MM.1S (cell line): Measurements from ENCODE around the gene AEBP1.

ENCODE experiments used
- DNase-seq: peaks from one replicate; pipeline ENCODE4 v3.0.0-alpha.2; 2015
- H2AFZ ChIP-seq: fragments of 300-600 bp; sonication (generic); 2 replicates; pipeline ENCODE4 v1.6.0; 2016; ENCODE audit warnings: antibody characterized with exemption, low read length
- H3F3A ChIP-seq: fragments of 300-600 bp; sonication (generic); 2 replicates; pipeline ENCODE4 v1.6.1; 2016; ENCODE audit warnings: mild to moderate bottlenecking, antibody characterized with exemption, low read length, moderate library complexity, mixed read lengths; ENCODE audit not compliant: insufficient read depth
- H3K27ac ChIP-seq: fragments of 300-600 bp; sonication (generic); 2 replicates; pipeline ENCODE4 v1.5.1; 2016; ENCODE audit warnings: mild to moderate bottlenecking, low read length
- H3K27me3 ChIP-seq: fragments of 300-600 bp; sonication (generic); replicated peaks from 2 replicates; pipeline ENCODE4 v1.6.0; 2016; ENCODE audit warnings: low read length; ENCODE audit not compliant: insufficient read depth
- H3K36me3 ChIP-seq: fragments of 300-600 bp; sonication (generic); replicated peaks from 2 replicates; pipeline ENCODE4 v1.6.1; 2016; ENCODE audit warnings: mild to moderate bottlenecking, low read length, mixed read lengths; ENCODE audit not compliant: insufficient read depth
- H3K4me1 ChIP-seq: fragments of 300-600 bp; sonication (generic); 2 replicates; pipeline ENCODE4 v1.6.1; 2016; ENCODE audit warnings: low read length, mixed read lengths
- H3K4me2 ChIP-seq: fragments of 300-600 bp; sonication (generic); 2 replicates; pipeline ENCODE4 v1.6.0; 2016; ENCODE audit warnings: low read depth, low read length
- H3K4me3 ChIP-seq: fragments of 300-600 bp; sonication (generic); 2 replicates; pipeline ENCODE4 v1.5.1; 2016; ENCODE audit warnings: low read length, mixed read lengths
- H3K79me2 ChIP-seq: fragments of 300-600 bp; sonication (generic); 2 replicates; pipeline ENCODE4 v1.6.1; 2016; ENCODE audit warnings: mixed run types, low read length, mixed read lengths
- H3K9ac ChIP-seq: fragments of 300-600 bp; sonication (generic); 2 replicates; pipeline ENCODE4 v1.6.1; 2016; ENCODE audit warnings: low read length, mixed read lengths
- H3K9me2 ChIP-seq: fragments of 300-600 bp; sonication (generic); replicated peaks from 2 replicates; pipeline ENCODE4 v1.6.1; 2016; ENCODE audit warnings: mild to moderate bottlenecking, low read length, mixed read lengths; ENCODE audit not compliant: insufficient read depth
- H3K9me3 ChIP-seq: fragments of 300-600 bp; sonication (generic); replicated peaks from 2 replicates; pipeline ENCODE4 v1.6.1; 2016; ENCODE audit warnings: mild to moderate bottlenecking, low read length, mixed read lengths; ENCODE audit not compliant: insufficient read depth
- H4K20me1 ChIP-seq: fragments of 300-600 bp; sonication (generic); 2 replicates; pipeline ENCODE4 v1.6.1; 2016; ENCODE audit warnings: mild to moderate bottlenecking, low read length, moderate library complexity, mixed read lengths; ENCODE audit not compliant: insufficient read depth
- EZH2 ChIP-seq: fragments of 300-600 bp; sonication (generic); optimal IDR thresholded peaks from 2 replicates; pipeline ENCODE3; 2017; ENCODE audit warnings: low read depth, mild to moderate bottlenecking, antibody characterized with exemption, low read length, mixed read lengths
- EZH2phosphoT487 ChIP-seq: fragments of 300-600 bp; sonication (generic); IDR thresholded peaks from 2 replicates; pipeline ENCODE4 v1.6.1; 2018; ENCODE audit warnings: antibody characterized with exemption, low read length
- TF ChIP-seq, protein P1 (sequence below): fragments of 300-600 bp; sonication (generic); IDR thresholded peaks from 2 replicates; pipeline ENCODE4 v1.5.1; 2016; ENCODE audit warnings: antibody characterized with exemption, low read length, mixed read lengths

Gene AEBP1

DNA sequence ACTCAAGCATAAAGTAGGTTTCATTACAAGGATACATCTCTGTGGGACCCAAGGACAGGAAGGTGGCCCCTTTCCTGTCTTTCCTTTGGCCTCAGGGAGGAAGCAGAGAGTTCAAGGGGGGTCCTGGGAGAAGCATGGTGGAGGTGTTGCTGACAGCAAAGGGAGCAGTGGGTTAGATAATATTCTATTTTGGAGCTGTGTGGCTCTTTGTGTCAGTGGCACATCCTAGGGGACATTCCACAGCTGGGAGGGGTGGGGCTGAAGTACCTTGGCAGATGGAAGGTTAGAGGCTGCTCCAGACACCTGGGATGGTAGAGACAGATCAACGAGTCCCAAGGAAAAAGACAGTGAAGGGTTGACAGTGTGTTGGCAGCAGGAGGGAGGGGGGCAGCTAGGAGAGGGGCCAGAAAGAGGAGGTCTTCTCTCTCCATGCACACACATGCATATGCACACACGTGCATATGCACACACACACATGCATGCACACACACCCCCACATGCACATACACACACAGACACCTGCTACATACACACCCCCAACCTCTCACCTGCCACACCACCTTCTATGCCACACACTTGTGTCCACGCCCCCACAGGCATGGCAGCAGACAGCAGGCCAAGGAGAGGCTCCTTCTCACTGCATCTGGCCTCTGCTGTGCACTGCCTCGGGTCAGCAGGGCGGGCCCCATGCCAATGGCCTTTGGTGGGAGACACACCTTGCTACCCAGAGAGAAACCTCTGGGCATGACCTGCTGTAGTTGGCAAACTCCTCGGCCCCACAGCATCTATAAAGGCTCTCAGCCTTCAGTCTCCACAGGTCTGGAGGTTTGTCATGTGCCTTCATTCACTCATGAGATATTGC is 24.8 kb downstream of the AEBP1 start:
- H3K36me3 ChIP-seq: no peaks in the 10 kb centered on the region
- H3K27me3 ChIP-seq: no peaks in the 10 kb centered on the region
- no peaks in the 10 kb centered on the region for H3K9me3 ChIP-seq
- no peak overlapping the region for H3K9ac ChIP-seq
- no peak overlapping the region for H3K4me3 ChIP-seq
- H3K27ac ChIP-seq: no peak overlapping the region
- H4K20me1 ChIP-seq: no peaks in the 10 kb centered on the region
- TF ChIP-seq EZH2phosphoT487: no peak
- no peak for TF ChIP-seq EZH2
- TF ChIP-seq, protein P1, sequence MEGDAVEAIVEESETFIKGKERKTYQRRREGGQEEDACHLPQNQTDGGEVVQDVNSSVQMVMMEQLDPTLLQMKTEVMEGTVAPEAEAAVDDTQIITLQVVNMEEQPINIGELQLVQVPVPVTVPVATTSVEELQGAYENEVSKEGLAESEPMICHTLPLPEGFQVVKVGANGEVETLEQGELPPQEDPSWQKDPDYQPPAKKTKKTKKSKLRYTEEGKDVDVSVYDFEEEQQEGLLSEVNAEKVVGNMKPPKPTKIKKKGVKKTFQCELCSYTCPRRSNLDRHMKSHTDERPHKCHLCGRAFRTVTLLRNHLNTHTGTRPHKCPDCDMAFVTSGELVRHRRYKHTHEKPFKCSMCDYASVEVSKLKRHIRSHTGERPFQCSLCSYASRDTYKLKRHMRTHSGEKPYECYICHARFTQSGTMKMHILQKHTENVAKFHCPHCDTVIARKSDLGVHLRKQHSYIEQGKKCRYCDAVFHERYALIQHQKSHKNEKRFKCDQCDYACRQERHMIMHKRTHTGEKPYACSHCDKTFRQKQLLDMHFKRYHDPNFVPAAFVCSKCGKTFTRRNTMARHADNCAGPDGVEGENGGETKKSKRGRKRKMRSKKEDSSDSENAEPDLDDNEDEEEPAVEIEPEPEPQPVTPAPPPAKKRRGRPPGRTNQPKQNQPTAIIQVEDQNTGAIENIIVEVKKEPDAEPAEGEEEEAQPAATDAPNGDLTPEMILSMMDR: no peak
- H2AFZ ChIP-seq: no peak overlapping the region
- H3K9me2 ChIP-seq: no peaks in the 10 kb centered on the region
- no peaks in the 10 kb centered on the region for H3K79me2 ChIP-seq
- H3F3A ChIP-seq: no peaks in the 10 kb centered on the region
- DNase-seq: no peak
- H3K4me2 ChIP-seq: no peak overlapping the region
- 0 out of 2 replicates have a peak, but pooled peaks cover under 1% of the 10 kb centered on the region for H3K4me1 ChIP-seq

DNA sequence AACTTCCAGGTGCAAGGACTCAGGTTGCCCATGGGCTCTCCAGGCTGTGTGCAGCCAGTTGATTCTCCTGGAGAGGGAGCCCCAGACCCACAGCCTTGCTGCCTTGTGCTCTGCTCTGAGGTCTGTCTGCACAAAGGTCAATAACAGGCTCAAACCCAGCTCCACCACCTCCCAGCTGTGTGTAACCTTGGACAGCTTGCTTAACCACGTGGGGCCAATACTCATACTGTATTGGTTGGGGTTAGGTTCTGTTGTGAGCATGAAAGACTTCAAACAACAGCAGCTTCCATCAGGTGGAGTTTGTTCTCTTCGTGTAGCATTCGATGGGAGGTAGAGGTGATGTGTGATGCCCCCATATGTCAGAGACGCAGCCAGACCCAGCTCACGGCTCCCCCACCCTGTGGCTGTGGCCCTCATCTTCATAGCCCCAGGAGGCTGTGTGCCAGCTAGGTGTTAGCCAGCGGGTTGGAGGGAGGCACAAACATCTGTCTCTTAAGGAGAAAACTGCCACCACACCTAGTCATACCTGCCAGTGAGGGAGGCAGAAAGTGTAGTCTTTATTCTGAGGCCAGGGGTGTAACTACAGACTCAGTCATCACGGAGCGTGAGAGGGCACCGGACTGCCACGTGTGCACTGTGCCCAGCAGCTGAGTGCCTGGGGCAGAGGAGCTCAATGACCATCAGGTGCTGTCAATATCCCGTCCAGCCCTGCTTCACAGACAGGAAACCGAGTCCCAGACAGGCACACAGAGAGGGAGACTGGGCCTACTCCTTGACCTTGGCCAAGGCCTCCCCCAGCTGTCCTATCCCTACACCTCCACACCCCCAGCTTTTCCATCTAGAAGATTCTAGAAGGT is 27.3 kb downstream of the AEBP1 start:
- Histone ChIP-seq H3K9me3 (no peaks in the 10 kb centered on the region), H4K20me1 (no peaks in the 10 kb centered on the region), H3K36me3 (no peaks in the 10 kb centered on the region), H3K9me2 (no peaks in the 10 kb centered on the region), H3F3A (no peaks in the 10 kb centered on the region), H3K79me2 (no peaks in the 10 kb centered on the region), H3K27me3 (no peaks in the 10 kb centered on the region), H3K9ac (no peak overlapping the region), H3K4me2 (no peak overlapping the region), H2AFZ (no peak overlapping the region), H3K4me1 (no peaks in the 10 kb centered on the region), H3K4me3 (no peak overlapping the region), H3K27ac (no peak overlapping the region)
- no peak for TF ChIP-seq EZH2phosphoT487
- TF ChIP-seq, protein P1: peak; percentile 21
- peak; percentile 31 for DNase-seq

DNA sequence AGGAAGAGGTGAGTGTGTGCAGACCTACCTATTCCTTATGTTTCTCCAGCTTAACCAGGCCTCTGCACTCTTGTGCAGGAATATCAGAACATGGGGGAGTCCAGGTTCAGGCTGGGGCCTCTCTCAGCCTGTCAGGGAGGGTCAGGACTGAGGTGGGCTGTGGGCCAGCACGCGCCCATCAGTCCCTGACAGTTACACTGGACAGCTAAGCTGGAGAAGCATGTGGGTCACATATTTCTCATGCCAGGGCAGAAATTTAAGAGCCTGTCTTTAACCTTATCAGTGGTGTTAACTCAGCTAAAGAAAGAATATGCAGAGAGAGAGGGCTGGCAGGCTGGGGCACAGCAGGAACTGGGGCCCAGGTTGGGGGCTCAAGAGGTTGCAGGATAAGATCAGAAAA is 27.9 kb downstream of the AEBP1 start:
- H4K20me1 ChIP-seq: no peaks in the 10 kb centered on the region
- H3K9ac ChIP-seq: no peak overlapping the region
- no peaks in the 10 kb centered on the region for H3F3A ChIP-seq
- H3K9me3 ChIP-seq: no peaks in the 10 kb centered on the region
- no peaks in the 10 kb centered on the region for H3K4me1 ChIP-seq
- H3K9me2 ChIP-seq: no peaks in the 10 kb centered on the region
- DNase-seq: no peak
- H3K36me3 ChIP-seq: no peaks in the 10 kb centered on the region
- no peak overlapping the region for H3K4me2 ChIP-seq
- H3K4me3 ChIP-seq: no peak overlapping the region
- no peak overlapping the region for H3K27ac ChIP-seq
- TF ChIP-seq EZH2 (no peak), EZH2phosphoT487 (no peak)
- TF ChIP-seq, protein P1: no peak
- H2AFZ ChIP-seq: no peak overlapping the region
- no peaks in the 10 kb centered on the region for H3K27me3 ChIP-seq
- no peaks in the 10 kb centered on the region for H3K79me2 ChIP-seq
